G401.6 (cell line): ENCODE results near the gene ADAT1.
"Not testable (repeated sequence)": the region's sequence is repeated elsewhere in the genome, so short reads cannot be mapped to it uniquely, and the experiment has no call there.

Experiments used
- FAIRE-seq: peaks from 2 replicates; lab custom pipeline; 2012; peaks lifted over from hg19 to GRCh38; lab: Jason Lieb, UNC

ADAT1 gene

DNA sequence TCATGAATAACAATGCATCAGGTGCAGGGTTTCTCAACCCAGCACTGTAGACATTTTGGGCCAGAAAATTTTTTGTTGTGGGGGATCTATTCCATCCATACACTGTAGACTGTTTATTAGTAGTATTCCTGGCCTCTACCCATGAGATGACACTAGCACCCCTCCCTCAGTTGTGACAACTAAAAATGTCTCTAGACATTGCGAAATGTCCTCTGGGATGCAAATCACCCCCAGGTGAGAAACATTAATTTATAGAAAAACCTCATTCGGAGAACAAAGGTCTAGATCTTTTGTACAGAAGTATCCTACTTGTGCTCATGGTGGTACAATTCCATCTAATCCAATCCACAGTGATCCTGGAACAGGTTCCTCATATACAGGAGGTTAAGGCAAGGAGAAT lies 4.3 kb downstream of the ADAT1 start:
- no peak for FAIRE-seq

DNA sequence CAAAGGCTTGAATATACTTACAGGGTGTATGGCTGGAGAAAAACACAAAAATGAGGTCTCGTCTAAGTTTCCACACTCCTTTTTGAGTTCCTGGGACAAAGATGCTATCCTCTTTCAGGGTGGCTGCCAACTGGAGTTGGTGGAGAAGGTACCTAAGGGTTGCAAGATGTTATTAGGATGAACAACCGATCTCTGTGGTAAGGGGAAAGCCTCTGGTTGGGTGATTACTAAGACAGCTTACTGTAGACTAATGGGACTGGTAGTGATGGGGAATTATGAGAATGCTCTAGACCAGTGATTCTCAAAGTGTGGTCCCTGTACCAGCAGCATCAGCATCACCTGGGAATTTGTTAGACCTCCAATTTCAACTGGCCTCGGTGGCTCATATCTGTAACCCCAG lies 6.0 kb downstream of the ADAT1 start:
- FAIRE-seq = no peak

DNA sequence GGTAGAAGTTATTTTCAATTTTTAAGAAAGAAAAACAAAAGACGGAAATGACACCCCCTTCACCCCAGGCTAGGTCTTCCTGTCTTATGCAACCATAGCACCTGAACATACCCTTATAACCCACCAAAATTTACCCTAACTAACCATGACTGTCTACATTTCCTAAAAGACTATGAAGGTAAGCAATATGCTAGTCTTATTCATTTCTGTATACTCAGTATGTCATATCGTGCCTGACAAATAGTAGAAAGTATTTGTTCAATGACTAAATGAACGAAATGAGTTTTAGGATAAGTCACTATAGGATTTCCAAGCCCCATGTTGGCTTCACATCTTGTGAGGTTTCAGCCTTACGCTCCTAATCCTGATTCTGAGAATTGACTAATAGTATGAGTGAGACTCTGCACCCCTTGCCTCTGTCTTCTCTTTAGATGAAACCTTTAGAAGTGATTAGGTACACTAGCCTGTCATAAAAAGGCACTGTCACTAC lies 6.5 kb downstream of the ADAT1 start:
- no peak for FAIRE-seq

DNA sequence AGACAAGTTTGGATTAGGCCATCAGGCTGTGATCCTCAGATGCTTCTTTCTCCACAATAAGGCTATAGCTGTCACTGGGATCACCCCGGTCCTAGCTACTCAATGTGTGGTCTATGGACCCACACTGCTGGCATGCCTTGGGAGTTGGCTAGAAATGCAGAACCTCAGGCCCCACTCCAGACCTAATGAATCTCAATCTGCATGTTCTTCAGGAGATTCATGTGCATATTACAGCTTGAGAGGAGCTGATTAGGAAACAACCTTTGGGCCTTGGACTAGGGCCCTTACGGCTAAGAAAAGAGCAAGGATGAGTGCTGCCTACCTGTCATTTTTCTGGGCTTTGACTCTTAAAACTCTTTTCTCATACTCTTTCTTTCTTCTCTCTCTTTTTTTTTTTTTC lies 7.5 kb downstream of the ADAT1 start:
- no peak for FAIRE-seq

DNA sequence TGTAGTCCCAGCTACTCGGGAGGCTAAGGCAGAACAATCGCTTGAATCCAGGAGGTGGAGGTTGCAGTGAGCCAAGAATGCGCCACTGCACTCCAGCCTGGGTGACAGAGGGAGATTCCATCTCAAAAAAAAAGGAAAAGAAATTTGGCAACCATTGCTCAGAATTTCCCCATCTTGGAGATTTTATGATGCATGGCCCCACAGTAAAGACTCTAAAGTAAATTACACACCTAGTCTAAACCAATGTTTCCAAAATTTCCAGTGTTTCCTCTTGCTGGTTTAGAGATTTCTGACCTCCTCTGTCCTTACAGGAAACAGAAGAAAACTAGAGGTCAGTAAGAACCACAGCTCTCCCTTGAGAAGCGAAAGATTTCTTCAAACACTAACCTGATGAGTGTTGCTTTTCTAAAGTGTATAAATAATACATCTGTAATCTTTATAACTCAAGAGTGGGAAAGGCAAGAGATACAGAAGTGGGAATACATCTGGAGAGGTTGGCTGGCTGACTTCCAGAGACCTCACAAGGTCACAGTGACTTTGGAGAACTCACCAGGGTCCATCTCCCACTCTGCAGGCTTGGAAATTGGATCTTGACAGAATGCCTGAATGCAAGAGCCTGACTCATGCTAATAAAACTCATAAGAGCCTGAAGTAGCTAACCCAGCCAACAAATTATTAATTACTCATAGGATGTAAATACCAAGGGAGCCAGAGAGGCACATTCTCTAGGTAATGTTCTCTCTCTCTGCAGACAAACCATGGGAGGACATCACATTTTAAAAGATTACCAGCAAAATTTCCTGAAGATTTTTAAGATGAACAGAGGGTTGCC lies 8.8 kb downstream of the ADAT1 start:
- FAIRE-seq = no peak

- FAIRE-seq = no peak
These were observed 16.6 kb downstream of the ADAT1 start for GRCh38 chr16:75606507-75606906.

- FAIRE-seq = no peak
These were observed 19.8 kb downstream of the ADAT1 start for GRCh38 chr16:75603241-75603640.

DNA sequence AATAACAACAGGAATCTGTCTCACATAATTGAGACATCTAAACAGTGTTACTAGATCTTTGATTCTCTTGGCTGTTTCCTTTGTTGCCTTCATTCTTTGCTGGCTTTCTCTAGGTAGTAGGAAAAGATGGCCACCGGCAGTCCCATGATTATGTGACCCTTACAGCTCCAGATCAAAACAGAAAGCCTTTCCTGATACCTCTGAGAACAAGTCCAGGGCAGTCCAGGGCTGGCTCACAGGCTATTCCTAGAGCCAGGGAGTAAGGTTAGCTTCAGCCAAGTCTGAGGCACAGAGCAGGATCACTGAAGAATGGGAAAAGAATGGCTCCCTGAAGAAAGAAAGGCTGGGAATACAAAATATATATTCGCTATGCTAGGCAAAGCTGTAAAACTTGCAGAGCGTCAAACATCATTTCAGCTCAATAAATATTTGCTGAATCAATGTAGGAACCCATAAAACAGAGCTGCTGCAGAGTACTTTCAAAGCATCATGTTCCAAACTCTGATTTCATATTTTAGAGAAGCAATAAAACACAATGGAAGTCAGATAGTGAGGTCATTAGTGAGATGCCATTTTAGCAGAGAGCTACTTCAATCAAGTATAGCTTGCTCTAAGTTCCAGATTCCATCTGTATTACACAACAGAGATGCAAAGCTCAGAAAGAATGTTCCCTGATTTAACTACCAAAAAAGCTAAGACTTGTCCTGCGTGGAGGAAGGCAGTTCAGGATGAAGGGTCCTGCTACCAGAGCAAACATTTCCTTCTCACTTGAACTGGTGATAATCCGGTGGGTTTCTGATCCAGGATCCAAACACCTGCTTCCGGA lies 23.4 kb downstream of the ADAT1 start:
- no peak for FAIRE-seq

DNA sequence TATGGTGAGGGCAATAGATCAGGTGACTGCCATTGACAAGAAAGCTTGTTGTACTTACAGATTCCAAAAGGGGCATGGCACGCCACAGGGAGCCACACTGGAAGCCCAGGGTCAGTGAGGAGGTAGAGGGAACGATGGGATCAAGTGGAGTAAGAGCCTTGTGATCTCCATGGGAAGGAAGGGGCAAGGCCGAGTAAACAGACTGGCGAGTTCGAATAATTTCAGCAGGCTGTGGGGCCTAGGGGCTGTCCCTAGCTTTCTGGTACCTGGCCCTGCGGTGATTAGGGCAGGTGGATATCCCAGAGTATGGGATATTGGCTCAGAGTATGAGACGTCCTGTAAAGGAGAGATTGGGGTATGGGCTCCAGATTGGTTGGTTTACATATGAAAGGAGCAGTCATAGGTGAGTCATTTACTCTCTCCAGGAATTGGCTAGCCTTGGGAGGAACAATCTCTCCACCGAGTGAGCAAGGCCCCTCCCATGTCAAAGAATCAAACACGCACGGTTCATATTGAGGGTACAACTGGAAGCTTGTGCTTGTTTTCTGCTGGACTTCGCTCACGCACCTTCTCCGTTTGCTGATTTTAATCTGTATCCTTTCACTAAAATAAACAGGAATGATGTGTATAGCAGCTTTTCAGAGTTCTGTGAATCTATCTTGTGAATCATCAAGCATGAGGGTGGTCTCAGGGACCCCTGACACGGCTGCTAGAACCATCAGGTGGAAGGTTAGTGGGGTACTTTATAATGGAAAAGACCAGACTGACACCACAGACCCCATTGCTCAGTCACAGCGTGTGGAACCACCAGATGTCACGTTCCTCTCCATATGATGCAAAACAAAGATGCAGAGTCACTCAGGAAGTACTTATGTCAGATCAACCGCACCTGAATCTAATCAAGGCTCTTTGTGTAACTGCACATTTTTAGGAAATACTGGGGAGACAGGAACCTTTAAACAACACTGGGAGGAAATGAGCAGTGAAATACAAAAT lies 29.0 kb downstream of the ADAT1 start:
- no peak for FAIRE-seq

- no peak for FAIRE-seq
These were observed 29.8 kb downstream of the ADAT1 start for GRCh38 chr16:75593308-75593707.

DNA sequence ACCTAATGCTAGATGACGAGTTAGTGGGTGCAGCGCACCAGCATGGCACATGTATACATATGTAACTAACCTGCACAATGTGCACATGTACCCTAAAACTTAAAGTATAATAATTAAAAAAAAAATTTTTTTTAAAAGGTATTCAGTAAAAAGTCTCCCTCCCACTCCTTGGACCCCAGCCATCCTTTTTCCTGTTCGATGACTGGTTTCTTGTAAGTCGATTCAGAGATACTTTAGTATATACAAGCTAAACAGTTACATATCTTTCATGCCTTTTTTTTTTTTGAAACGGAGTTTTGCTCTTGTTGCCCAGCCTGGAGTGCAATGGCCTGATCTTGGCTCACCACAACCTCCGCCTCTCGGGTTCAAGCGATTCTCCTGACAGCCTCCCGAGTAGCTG lies 31.2 kb downstream of the ADAT1 start:
- FAIRE-seq = not testable (repeated sequence)

DNA sequence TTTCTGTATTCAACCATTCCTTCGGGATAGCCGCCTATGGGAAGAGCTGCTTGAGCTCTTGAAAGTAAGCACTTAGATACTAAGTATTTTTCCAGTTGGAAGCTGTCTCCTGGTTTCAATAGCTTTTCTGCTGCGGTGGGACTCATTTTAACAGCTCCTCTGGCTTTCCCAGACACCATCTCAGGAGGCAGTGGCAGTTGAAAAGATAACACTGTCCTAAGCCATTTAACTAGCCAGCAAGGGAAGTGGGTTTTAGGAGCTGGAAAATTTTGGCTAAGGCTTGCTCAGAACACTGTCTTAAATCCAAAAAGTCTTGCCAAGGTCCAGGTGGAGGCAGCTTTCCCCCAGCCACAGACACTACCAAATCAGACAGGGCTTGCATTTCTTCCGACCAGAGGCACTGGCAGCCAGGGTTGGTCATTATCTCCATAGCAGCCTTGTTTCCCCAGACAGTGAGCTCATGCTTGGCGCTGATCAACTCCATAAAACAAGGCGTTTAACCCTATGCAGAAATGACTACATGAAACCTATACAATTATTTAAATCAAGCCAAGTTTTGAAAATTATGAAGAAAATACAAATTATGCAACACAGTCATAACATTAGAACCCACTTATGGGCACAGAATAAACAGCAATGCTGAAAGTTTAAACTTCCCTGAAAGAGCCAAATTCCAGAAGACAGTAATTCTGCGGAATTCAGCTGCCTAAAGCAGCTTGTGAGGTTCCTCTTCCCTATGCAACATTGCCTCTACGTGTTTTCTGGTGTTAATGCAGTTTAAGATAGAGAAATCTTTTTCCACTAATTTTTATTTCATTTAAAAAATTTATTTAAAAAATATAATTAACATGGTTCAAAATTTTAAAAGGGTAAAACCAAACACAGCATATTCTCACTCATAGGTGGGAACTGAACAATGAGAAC lies 31.9 kb downstream of the ADAT1 start:
- FAIRE-seq = no peak

DNA sequence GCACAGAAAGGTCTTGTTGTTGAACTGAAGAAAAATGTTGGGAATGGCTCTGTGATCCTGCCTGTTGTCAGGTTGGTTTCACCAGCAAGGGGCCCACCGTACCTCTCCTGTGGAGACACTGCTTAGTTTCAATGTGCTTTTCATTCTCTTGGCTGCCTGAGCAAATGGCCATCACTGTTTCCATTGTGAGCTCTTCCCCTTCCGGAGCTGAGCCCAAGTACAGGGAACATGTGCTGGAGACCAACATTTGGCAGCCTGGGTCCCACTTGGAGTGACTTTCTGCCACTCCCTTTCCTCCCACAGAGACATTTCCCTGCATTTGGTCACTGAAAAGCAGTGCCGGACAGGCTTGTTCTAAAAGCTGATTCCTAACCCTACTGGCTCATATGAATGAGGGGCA lies 33.8 kb downstream of the ADAT1 start:
- FAIRE-seq = no peak

DNA sequence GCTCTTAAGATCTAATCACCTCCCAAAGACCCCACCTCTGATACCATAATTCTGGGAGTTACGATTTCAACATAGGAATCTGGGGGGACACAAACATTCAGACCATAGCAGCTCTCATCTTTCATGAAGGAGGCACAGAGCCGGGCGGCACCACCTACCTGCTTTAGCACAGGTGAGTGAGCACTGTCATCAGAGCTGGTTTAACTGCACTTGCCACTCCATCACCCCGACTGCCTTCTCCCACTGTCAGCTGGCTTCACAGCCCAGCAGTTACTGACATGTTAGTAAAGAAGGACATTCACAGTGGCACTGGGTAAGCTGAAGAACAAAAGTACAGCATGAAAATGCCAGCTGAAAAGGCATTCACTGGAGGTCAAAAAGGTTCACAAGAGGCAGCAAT lies 34.4 kb downstream of the ADAT1 start:
- FAIRE-seq = no peak

- FAIRE-seq = no peak
These were observed 39.0 kb downstream of the ADAT1 start for GRCh38 chr16:75584108-75584507.

GRCh38 chr16:75579281-75579834 lies 43.7 kb downstream of the ADAT1 start:
- no peak for FAIRE-seq

DNA sequence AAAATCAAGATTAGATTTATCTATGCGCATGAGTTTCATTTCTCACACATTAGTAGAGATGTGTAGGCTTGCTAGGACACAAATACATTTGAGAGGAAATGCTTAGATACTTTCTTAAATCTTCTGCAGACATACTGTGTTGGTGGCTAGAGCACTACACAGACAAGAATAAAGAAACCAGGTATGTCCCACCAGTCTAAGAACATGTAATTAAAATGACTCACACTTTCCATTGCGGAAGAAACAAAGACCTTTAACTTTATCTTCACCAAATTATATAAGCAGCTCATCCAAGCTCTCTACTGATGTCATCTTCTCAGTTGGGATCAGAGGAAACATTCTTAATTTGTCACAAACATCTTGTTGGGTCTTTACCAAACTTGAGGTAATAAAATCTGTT lies 44.4 kb downstream of the ADAT1 start:
- no peak for FAIRE-seq

GRCh38 chr16:75578212-75578611 lies 44.9 kb downstream of the ADAT1 start:
- FAIRE-seq = no peak

GRCh38 chr16:75576384-75576811 lies 46.7 kb downstream of the ADAT1 start:
- no peak for FAIRE-seq

DNA sequence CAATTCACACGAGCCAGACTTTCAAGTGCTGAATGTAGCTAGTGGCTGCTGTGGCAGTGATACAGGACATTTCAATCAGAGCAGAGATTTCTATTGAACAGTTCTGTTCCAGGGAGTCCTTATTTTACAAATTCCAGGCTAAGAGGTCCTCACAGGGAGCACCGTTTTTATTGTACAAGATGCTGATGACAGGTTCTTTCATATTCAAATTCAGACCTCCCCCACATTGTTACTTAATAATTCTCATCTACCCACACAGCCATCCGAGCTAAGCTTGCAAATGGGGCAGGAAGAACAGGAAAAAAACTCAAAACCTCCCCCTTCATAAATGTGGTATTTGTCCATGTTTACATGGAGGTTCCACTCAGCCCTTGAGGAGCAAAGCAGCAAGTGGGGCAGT lies 47.1 kb downstream of the ADAT1 start:
- no peak for FAIRE-seq

DNA sequence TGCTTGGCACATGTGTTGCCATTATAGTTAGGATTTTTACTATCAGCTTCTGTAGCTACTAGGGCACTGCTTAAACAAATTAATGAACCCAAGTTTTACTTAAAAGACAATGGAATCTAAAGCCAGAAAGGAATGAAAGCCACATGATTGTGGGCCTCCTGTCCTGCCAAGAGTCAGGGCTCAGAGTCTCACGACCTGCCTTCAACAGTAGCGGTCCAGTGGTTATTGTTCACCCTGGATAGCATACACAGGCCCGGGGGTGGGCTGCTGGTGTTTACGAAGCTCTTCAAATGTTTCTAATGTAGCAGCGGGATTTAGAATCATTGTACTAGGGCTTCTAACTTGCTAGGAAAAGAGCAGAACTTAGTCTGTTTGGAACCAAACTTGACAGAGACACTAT lies 49.1 kb downstream of the ADAT1 start:
- FAIRE-seq = no peak
